Right lobe of liver (tissue), 4 donors: ENCODE results near the gene OR51L1.

ENCODE experiments used
- POLR2A ChIP-seq: fragments of 450-650 bp; IDR thresholded peaks from one replicate; pipeline ENCODE4 v1.6.1; 2017; ENCODE audit warnings: antibody characterized with exemption, mild to moderate bottlenecking
- TF ChIP-seq, protein P1 (sequence below), 4 donors: fragments of 200-600 bp in 3 of 4; fragments of 450-650 bp in 1 of 4; IDR thresholded peaks; one replicate each; pipeline versions ENCODE4 v1.5.1 to v1.8.0; 2016 to 2022; ENCODE audit warnings: antibody characterized with exemption in 4 of 4, mild to moderate bottlenecking in 2 of 4
- donor health status: DM: no; HTN: no; CAD: no.
- donor health status: DM: no; HTN: no; CAD: no.
- donor health status: DM: no; HTN: yes; CAD: no.

DNA sequence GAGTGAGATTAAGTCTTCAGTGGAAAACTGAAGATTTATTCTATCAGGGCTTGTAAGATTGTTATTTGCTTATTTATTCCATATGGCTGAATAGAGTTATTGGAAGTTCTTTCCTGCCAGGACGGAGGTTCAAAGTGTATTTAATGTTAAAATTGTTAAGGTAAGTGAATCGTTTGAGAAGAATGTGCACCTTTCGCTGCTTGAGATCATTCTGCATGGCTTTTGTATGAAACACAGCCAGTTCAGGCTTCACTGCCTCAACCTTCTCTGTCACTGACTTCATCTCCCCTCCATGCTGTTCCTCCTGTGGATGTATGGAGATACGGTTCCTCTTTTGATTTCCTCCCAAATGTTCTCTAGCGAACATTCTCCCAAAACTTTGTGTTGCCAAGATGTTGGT, 19.2 kb upstream of the OR51L1 start:
- TF ChIP-seq, protein P1, sequence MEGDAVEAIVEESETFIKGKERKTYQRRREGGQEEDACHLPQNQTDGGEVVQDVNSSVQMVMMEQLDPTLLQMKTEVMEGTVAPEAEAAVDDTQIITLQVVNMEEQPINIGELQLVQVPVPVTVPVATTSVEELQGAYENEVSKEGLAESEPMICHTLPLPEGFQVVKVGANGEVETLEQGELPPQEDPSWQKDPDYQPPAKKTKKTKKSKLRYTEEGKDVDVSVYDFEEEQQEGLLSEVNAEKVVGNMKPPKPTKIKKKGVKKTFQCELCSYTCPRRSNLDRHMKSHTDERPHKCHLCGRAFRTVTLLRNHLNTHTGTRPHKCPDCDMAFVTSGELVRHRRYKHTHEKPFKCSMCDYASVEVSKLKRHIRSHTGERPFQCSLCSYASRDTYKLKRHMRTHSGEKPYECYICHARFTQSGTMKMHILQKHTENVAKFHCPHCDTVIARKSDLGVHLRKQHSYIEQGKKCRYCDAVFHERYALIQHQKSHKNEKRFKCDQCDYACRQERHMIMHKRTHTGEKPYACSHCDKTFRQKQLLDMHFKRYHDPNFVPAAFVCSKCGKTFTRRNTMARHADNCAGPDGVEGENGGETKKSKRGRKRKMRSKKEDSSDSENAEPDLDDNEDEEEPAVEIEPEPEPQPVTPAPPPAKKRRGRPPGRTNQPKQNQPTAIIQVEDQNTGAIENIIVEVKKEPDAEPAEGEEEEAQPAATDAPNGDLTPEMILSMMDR (IDR thresholded peaks at IDR 0.05): no peak
- TF ChIP-seq POLR2A: no peak
